ENCODE results near the gene ASB3.

The ASB3 gene

GRCh38 chr2:53640466-53640865 is 146.3 kb downstream of the ASB3 start:
- H3K23ac ChIP-seq (ENCODE audit: low read depth, low read length, poor library complexity) = no peak overlapping the region
- no peak overlapping the region for H2AK5ac ChIP-seq (ENCODE audit: low read depth, low read length)
- H4K91ac ChIP-seq (ENCODE audit: low read depth, low read length, poor library complexity) = no peak overlapping the region
- H3K4me1 ChIP-seq (ENCODE audit: control insufficient read depth in 2 of 2, insufficient read depth in 1 of 2, low read depth in 1 of 2, low read length in 2 of 2) = peaks cover 0 to 6% of the 10 kb centered on the region in 2 donors
- H4K8ac ChIP-seq (ENCODE audit: low read depth, low read length) = no peak overlapping the region
- H3K9ac ChIP-seq (ENCODE audit: low read depth, low read length, poor library complexity) = no peak overlapping the region
- H2BK15ac ChIP-seq (ENCODE audit: low read length) = no peak overlapping the region
- no peak overlapping the region for H3K18ac ChIP-seq (ENCODE audit: low read length)
- no peaks in the 10 kb centered on the region for H3K9me3 ChIP-seq (replicated peaks in 1 of 2; ENCODE audit: control insufficient read depth in 2 of 2, insufficient read depth in 1 of 2, low read depth in 1 of 2, low read length in 2 of 2)
- H2AFZ ChIP-seq (ENCODE audit: low read length) = no peak overlapping the region
- H2BK12ac ChIP-seq (ENCODE audit: low read length) = no peak overlapping the region
- H3K14ac ChIP-seq (ENCODE audit: low read length) = no peak overlapping the region
- no peak overlapping the region for H2BK120ac ChIP-seq (ENCODE audit: low read depth, low read length)
- no peak overlapping the region for H3K4ac ChIP-seq (ENCODE audit: low read length)
- no peaks in the 10 kb centered on the region for H3K27me3 ChIP-seq (ENCODE audit: control insufficient read depth in 3 of 3, insufficient read depth in 3 of 3, low read depth in 1 of 3, low read length in 3 of 3)
- no peaks in the 10 kb centered on the region for H3K79me1 ChIP-seq (ENCODE audit: low read depth, low read length)
- no peak overlapping the region for H3K4me2 ChIP-seq (ENCODE audit: insufficient read depth, low read length, poor library complexity, severe bottlenecking)
- H3K27ac ChIP-seq (replicated peaks; ENCODE audit: low read length) = no peak overlapping the region
- no peaks in the 10 kb centered on the region for H3K36me3 ChIP-seq (replicated peaks in 1 of 2; ENCODE audit: control insufficient read depth in 2 of 2, insufficient read depth in 2 of 2, low read length in 2 of 2)
- H3K4me3 ChIP-seq (ENCODE audit: low read length in 2 of 2) = no peak overlapping the region
- no CpG with 5 or more reads among the region's 3 CpGs for WGBS, 2 donors (ENCODE audit: extremely low coverage in 2 of 2, insufficient read length in 2 of 2, insufficient replicate concordance in 1 of 2)
- no peak for DNase-seq (ENCODE audit: low spot score)
- no peak overlapping the region for H2BK5ac ChIP-seq (ENCODE audit: low read length)

DNA sequence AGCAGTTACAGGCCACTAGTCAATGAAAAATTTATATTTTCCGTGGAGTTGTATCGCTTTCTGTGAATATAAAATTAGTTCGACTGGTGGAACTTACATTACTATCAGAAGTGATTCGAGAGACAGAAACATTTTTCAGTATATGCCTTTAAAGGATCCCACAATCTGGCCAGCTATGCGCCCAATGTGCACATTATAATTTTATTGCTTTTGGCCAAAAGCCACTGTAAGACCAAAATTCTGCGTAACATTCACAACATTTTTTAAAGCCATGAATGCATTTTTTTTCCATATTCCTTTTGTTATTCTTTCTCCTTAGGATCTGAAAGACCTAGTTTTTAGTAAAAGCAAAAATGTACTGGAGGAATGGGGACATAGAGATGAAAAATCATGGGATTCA is 150.2 kb downstream of the ASB3 start:
- H3K9me3 ChIP-seq (replicated peaks in 1 of 2; ENCODE audit: control insufficient read depth in 2 of 2, insufficient read depth in 1 of 2, low read depth in 1 of 2, low read length in 2 of 2) = no peaks in the 10 kb centered on the region
- H3K4me2 ChIP-seq (ENCODE audit: insufficient read depth, low read length, poor library complexity, severe bottlenecking) = no peak overlapping the region
- H4K8ac ChIP-seq (ENCODE audit: low read depth, low read length) = no peak overlapping the region
- no peaks in the 10 kb centered on the region for H3K79me1 ChIP-seq (ENCODE audit: low read depth, low read length)
- H2BK120ac ChIP-seq (ENCODE audit: low read depth, low read length) = no peak overlapping the region
- no peak overlapping the region for H2BK12ac ChIP-seq (ENCODE audit: low read length)
- H2BK15ac ChIP-seq (ENCODE audit: low read length) = no peak overlapping the region
- no peak overlapping the region for H3K9ac ChIP-seq (ENCODE audit: low read depth, low read length, poor library complexity)
- H3K4ac ChIP-seq (ENCODE audit: low read length) = no peak overlapping the region
- H3K18ac ChIP-seq (ENCODE audit: low read length) = no peak overlapping the region
- no peak overlapping the region for H3K23ac ChIP-seq (ENCODE audit: low read depth, low read length, poor library complexity)
- H3K4me3 ChIP-seq (ENCODE audit: low read length in 2 of 2) = no peak overlapping the region
- peaks cover 0 to 5% of the 10 kb centered on the region in 2 donors for H3K4me1 ChIP-seq (ENCODE audit: control insufficient read depth in 2 of 2, insufficient read depth in 1 of 2, low read depth in 1 of 2, low read length in 2 of 2)
- no peak overlapping the region for H2BK5ac ChIP-seq (ENCODE audit: low read length)
- no peak for DNase-seq (ENCODE audit: low spot score)
- no peaks in the 10 kb centered on the region for H3K36me3 ChIP-seq (replicated peaks in 1 of 2; ENCODE audit: control insufficient read depth in 2 of 2, insufficient read depth in 2 of 2, low read length in 2 of 2)
- no peak overlapping the region for H3K14ac ChIP-seq (ENCODE audit: low read length)
- H2AK5ac ChIP-seq (ENCODE audit: low read depth, low read length) = no peak overlapping the region
- H3K27me3 ChIP-seq (ENCODE audit: control insufficient read depth in 3 of 3, insufficient read depth in 3 of 3, low read depth in 1 of 3, low read length in 3 of 3) = no peaks in the 10 kb centered on the region
- WGBS, 2 donors (ENCODE audit: extremely low coverage in 2 of 2, insufficient read length in 2 of 2, insufficient replicate concordance in 1 of 2) = no CpG with 5 or more reads among the region's 6 CpGs
- H3K27ac ChIP-seq (replicated peaks; ENCODE audit: low read length) = no peak overlapping the region
- no peak overlapping the region for H4K91ac ChIP-seq (ENCODE audit: low read depth, low read length, poor library complexity)
- H2AFZ ChIP-seq (ENCODE audit: low read length) = no peak overlapping the region

- no CpG with 5 or more reads among the region's 4 CpGs for WGBS, 2 donors (ENCODE audit: extremely low coverage in 2 of 2, insufficient read length in 2 of 2, insufficient replicate concordance in 1 of 2)
- H3K4ac ChIP-seq (ENCODE audit: low read length) = no peak overlapping the region
- no peak overlapping the region for H2BK120ac ChIP-seq (ENCODE audit: low read depth, low read length)
- H2BK15ac ChIP-seq (ENCODE audit: low read length) = no peak overlapping the region
- H2BK12ac ChIP-seq (ENCODE audit: low read length) = no peak overlapping the region
- H2AK5ac ChIP-seq (ENCODE audit: low read depth, low read length) = no peak overlapping the region
- no peaks in the 10 kb centered on the region for H3K79me1 ChIP-seq (ENCODE audit: low read depth, low read length)
- H3K4me2 ChIP-seq (ENCODE audit: insufficient read depth, low read length, poor library complexity, severe bottlenecking) = no peak overlapping the region
- no peak overlapping the region for H2BK5ac ChIP-seq (ENCODE audit: low read length)
- H3K27ac ChIP-seq (replicated peaks; ENCODE audit: low read length) = no peak overlapping the region
- peaks cover 0 to 1% of the 10 kb centered on the region in 2 donors for H3K4me1 ChIP-seq (ENCODE audit: control insufficient read depth in 2 of 2, insufficient read depth in 1 of 2, low read depth in 1 of 2, low read length in 2 of 2)
- no peak overlapping the region for H3K18ac ChIP-seq (ENCODE audit: low read length)
- H3K9ac ChIP-seq (ENCODE audit: low read depth, low read length, poor library complexity) = no peak overlapping the region
- H3K4me3 ChIP-seq (ENCODE audit: low read length in 2 of 2) = no peak overlapping the region
- H4K91ac ChIP-seq (ENCODE audit: low read depth, low read length, poor library complexity) = no peak overlapping the region
- no peaks in the 10 kb centered on the region for H3K9me3 ChIP-seq (replicated peaks in 1 of 2; ENCODE audit: control insufficient read depth in 2 of 2, insufficient read depth in 1 of 2, low read depth in 1 of 2, low read length in 2 of 2)
- no peak for DNase-seq (ENCODE audit: low spot score)
- H4K8ac ChIP-seq (ENCODE audit: low read depth, low read length) = no peak overlapping the region
- no peak overlapping the region for H3K14ac ChIP-seq (ENCODE audit: low read length)
- H3K23ac ChIP-seq (ENCODE audit: low read depth, low read length, poor library complexity) = no peak overlapping the region
- H3K27me3 ChIP-seq (ENCODE audit: control insufficient read depth in 3 of 3, insufficient read depth in 3 of 3, low read depth in 1 of 3, low read length in 3 of 3) = no peaks in the 10 kb centered on the region
- H2AFZ ChIP-seq (ENCODE audit: low read length) = no peak overlapping the region
- no peaks in the 10 kb centered on the region for H3K36me3 ChIP-seq (replicated peaks in 1 of 2; ENCODE audit: control insufficient read depth in 2 of 2, insufficient read depth in 2 of 2, low read length in 2 of 2)
Measured at GRCh38 chr2:53636109-53636508, 150.6 kb downstream of the ASB3 start.

- H3K27ac ChIP-seq (replicated peaks; ENCODE audit: low read length) = no peak overlapping the region
- WGBS, 2 donors (ENCODE audit: extremely low coverage in 2 of 2, insufficient read length in 2 of 2, insufficient replicate concordance in 1 of 2) = no CpG with 5 or more reads among the region's 3 CpGs
Measured at GRCh38 chr2:53635694-53636093, 151.1 kb downstream of the ASB3 start.

More at GRCh38 chr2:53635694-53636093, 151.1 kb downstream of the ASB3 start:
- Histone ChIP-seq H3K4me3 (ENCODE audit: low read length in 2 of 2) (no peak overlapping the region), H3K23ac (ENCODE audit: low read depth, low read length, poor library complexity) (no peak overlapping the region), H3K4ac (ENCODE audit: low read length) (no peak overlapping the region), H3K4me1 (ENCODE audit: control insufficient read depth in 2 of 2, insufficient read depth in 1 of 2, low read depth in 1 of 2, low read length in 2 of 2) (no peaks in the 10 kb centered on the region), H2BK15ac (ENCODE audit: low read length) (no peak overlapping the region), H2BK5ac (ENCODE audit: low read length) (no peak overlapping the region), H3K14ac (ENCODE audit: low read length) (no peak overlapping the region), H3K4me2 (ENCODE audit: insufficient read depth, low read length, poor library complexity, severe bottlenecking) (no peak overlapping the region), H3K9me3 (replicated peaks in 1 of 2; ENCODE audit: control insufficient read depth in 2 of 2, insufficient read depth in 1 of 2, low read depth in 1 of 2, low read length in 2 of 2) (no peaks in the 10 kb centered on the region), H2AFZ (ENCODE audit: low read length) (no peak overlapping the region), H2BK12ac (ENCODE audit: low read length) (no peak overlapping the region), H3K9ac (ENCODE audit: low read depth, low read length, poor library complexity) (no peak overlapping the region), H3K79me1 (ENCODE audit: low read depth, low read length) (no peaks in the 10 kb centered on the region), H3K27me3 (ENCODE audit: control insufficient read depth in 3 of 3, insufficient read depth in 3 of 3, low read depth in 1 of 3, low read length in 3 of 3) (no peaks in the 10 kb centered on the region), H3K18ac (ENCODE audit: low read length) (no peak overlapping the region), H4K8ac (ENCODE audit: low read depth, low read length) (no peak overlapping the region), H4K91ac (ENCODE audit: low read depth, low read length, poor library complexity) (no peak overlapping the region), H2BK120ac (ENCODE audit: low read depth, low read length) (no peak overlapping the region), H3K36me3 (replicated peaks in 1 of 2; ENCODE audit: control insufficient read depth in 2 of 2, insufficient read depth in 2 of 2, low read length in 2 of 2) (no peaks in the 10 kb centered on the region), H2AK5ac (ENCODE audit: low read depth, low read length) (no peak overlapping the region)
- no peak for DNase-seq (ENCODE audit: low spot score)

Measured in neuronal stem cell (in vitro differentiated cells).